SW480 (cell line): ENCODE results near the gene PGGT1B.
A peak's percentile ranks its signal among the peaks of the same experiment; 100 is the strongest.
"Not testable (repeated sequence)": the region's sequence is repeated elsewhere in the genome, so short reads cannot be mapped to it uniquely, and the experiment has no call there.

Source experiments
- DNase-seq: peaks from one replicate; pipeline ENCODE4 v3.0.0-alpha.2; 2016; ENCODE audit warnings: low spot score

Gene PGGT1B

DNA sequence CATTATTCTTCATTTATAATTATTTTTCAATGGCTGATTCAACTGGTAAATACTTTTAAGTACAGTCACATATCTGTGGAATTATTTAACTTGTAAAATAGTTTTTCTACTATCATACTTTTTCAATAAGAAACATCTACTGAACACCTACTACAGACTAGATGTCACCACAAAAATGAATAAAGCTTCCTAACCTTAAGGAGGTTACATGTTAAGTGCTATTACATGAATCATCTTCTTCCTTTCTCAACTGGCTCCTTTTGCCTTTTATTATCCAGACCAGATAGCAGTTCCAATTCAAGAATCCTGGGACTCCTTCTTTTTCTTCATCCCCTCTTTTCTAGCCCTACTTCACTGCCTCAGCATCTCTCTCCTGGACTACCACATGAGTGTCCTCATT is 4.7 kb downstream of the PGGT1B start:
- DNase-seq = no peak

DNA sequence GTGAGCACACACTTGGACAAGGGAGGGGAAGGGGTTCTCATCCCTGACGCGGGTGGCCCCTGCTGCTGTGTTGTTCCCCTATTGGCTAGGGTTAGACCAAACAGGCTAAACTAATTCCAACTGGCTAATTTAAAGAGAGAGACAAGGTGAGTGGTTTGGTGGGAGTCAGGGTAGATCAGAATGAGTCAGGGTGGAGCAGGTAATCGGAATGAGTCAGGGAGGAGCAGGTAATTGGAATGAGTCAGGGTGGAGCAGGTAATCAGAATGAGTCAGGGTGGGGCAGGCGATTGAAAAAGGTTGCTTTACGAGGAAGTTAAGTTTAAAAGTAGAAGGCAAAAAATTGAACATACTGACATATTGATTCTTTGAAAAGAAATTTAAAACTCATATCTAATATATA is 13.3 kb downstream of the PGGT1B start:
- DNase-seq = not testable (repeated sequence)

DNA sequence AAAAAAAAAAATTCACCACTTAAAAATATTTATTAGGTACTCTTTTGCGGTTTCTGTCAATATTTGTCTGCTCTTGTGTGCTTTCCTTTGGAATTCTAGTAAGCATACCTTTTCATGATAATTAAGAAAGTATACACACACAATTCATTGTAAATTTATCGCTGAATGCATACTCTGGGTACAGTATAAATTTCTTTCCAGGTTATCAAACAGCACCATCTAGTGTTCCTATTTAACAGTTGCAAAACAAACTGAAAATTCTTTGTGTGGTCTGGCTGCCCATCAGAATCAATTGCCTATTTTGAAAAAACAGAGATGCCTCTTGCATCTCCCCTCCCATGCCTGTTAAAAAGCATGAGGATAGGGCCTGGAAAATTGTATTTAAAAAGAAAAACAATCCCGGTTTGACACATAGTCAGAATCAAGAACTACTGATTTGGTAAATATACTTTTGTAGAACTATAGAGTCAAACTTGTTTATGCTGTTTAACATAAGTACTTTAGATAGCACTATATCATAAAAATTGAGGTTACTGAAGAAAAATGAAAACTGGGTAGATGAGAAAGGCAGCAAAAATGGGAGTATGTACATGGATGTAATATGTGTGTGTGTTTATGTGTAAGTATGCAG is 16.2 kb downstream of the PGGT1B start:
- peak; percentile 66 for DNase-seq

DNA sequence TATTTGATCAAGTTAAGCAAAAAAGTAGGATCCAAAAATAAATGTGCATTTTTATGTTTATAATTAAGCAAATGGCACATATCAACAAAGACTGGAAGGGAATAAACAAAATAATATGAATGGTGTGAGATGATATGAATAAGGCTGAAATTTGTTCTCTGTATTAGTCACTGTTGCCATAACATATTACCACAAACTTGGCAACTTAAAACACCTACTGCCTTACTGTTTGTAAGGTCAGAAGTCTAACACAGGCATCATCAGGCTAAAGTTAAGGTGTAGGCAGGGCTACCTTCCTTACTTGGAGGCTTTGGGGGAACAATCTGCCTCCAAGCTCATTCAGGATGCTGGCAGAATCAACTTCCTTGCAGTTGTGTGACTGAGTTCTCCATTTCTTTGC is 19.3 kb downstream of the PGGT1B start:
- peak; percentile 5 for DNase-seq

DNA sequence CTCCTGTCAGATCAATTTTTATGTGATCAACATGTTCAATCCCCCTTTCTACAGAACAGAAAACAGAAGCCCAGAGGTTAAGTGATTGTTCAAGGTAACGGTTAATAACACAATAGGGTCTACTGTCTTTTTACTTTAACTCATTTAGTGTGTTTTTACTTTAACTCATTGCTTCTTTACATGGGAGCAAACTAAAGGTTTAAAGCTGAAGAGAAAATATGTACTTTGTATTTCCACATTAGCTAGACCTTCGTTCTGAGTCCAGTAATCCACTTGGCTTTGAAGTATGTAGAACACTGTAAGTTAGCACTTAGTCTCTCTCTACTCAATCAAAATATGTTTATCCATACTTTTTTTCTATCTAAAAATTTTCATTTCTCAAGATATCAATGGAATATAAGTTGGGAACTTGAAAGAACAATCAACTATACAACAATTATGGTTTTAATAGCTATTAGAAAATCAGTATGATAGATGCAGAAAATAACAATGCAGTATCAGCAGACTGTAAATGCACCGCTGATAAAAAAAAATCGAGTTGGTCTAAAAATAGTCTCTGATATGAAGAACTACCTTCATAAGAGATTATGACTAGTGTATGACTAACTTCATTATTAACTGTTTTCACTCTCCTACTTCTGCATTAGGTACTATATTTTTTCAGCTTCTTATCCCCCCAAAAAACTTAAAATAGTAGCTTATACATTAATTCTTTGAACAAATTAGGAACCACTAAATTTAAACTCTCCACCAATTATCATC is 20.6 kb downstream of the PGGT1B start:
- no peak for DNase-seq

DNA sequence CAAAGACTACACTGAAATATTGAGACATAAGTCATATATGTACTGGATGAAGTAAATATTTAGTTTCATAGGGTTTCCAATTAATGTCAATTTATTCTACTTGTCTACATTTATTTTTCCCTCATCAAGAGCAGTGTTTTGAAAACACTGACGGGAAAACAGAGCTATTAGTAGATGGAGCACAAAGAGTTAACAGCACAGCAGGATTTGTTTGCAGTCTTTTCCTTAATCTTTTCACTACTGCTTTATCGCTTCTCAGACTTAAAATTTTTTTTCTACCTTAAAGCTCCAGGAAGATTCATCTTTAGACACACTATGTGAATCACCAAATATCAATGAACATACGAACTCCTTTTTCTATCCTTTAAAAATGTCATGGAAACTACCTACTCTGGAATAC is 25.6 kb downstream of the PGGT1B start:
- no peak for DNase-seq

DNA sequence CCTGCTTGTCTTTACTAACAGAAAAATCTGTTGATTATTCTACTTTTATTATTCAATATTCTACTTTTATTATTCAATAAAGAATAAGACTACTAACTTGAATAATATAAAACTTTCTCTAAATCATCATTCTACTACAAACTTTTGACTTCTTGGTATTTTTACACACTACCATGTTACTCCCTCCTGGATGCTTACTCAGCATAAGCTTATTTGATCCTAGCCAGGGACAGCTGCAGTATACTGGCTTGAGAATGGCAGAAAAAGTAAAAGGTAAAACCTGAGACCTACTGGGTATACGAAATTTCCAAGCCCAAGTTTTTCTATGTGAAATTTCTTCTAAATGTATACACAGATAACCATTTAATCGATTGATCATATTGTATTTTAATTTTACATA is 26.1 kb downstream of the PGGT1B start:
- DNase-seq = no peak

DNA sequence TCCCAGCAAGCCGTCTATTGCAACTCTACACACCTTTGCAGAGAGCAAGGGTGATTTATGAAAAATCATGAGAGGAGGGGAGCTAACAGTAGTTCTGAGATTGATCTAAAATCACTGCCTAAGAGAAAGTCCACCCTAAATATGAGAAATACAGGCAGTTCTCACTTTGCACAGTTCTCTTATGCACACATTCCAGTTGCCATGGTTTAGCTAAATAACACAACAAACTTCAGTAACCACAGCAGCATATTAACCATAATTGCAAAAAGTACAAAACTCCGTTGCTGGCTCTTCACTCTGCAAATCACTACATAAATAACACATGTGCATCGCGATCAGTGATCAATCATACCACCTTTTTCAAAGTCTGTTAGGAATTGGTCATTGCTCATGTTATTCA is 31.1 kb downstream of the PGGT1B start:
- no peak for DNase-seq

DNA sequence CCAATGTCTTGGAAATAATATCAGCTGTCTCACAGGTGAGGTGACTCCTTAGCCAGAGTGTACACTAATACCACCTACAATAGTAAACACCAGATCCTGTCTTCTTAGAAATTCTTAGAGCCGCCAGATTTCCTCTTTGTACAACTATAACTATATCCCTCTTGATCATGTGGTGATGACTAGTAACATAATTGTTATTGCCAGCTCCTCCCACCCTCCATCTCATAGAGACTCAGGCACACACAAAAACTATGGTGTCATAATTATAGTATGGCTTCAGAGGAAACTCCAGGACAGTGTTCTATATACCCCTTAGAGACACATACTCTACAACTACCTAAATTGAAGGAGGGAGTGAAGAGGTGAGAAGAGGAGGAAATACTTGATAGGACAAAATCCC is 33.1 kb downstream of the PGGT1B start:
- no peak for DNase-seq

DNA sequence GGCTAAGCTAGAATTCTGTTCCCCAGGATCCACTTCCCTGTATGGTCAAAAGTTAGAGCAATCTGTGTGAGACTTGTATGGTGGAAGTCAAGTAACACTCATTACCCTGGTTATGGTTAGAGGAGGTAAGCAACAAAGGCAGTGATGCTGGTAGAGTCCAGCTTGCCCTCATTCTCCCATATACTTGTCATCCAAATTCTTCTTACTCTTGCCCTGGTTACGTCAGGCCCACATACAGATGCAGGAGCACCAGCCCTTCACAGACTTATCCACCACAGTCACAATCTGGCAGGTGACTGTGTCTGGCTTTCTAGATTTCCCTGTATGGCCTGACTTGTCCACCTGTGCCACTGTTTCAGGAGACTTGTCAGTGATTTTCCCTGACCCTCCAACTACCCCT is 35.4 kb downstream of the PGGT1B start:
- no peak for DNase-seq

DNA sequence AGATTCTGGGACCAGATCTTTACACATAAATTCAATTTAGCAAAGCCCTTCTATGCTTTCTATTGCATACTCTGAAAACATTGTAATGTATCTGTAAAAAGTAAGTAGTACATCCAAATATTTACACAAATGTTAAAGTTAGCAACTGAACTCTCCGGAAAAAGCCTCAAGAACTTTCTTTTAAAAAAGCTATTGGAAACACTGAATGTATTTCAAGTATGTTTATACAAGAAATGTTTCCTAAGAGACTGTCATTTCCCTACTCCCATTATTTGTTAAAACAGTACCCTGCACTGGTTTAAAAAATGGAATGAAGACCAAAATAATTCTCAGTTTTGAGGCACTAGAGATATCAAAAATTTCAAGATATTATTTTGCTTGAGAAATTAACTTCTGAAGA is 48.1 kb downstream of the PGGT1B start:
- DNase-seq = no peak

DNA sequence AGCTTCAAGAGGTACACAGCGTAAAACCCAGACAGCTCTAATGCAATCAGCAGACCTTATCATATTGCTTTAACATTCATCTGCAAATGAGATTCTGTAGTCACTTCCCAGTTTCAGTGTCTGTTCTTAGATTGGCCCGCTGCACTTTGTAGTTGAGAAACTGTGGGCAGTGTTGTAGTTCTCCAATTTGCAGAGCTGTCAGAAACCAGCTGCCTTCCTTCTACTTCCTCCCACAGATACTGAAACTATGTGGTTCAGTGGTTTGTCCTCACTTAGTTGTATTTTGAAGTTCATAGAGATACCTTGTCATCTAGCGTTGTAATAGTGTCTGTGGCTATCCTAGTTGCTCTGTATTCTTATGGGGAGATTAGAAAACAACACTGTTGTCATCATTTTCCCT is 53.4 kb downstream of the PGGT1B start:
- DNase-seq = no peak

DNA sequence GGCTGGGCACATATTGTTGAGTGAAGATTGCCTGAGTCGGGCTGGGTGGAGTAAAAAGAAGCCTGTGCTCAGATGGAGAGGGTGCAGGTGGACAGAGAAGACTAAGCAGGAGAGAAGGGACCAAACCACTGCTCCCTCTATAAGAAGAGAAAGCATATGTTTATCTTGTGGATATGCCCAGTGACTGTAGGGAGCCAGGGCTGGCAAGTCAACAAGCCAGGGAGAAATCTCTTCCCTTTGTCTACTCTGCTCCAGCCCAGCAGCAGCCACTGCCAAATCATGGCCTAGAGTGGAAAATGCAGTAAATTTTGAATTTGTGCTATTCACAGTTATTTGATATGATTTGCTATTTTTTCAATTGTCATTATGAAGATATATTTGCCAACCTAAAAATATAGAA is 59.7 kb downstream of the PGGT1B start:
- DNase-seq = no peak

DNA sequence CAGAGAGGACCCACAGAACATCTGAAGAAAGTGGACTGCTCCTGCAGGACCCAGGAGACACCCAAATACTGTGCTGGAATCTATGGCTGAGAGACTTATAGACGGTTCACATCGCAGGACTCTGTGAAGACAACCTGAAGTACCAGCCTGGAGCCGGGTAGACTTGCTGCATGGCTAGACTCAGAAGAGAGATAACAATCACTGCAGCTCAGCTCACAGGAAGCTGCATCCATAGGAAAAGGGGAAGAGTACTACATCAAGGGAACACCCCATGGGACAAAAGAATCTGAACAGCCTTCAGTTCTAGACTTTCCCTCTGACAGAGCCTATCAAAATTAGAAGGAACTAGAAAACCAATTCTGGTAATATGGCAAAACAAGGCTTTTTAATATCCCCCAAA is 66.5 kb downstream of the PGGT1B start:
- DNase-seq = no peak

DNA sequence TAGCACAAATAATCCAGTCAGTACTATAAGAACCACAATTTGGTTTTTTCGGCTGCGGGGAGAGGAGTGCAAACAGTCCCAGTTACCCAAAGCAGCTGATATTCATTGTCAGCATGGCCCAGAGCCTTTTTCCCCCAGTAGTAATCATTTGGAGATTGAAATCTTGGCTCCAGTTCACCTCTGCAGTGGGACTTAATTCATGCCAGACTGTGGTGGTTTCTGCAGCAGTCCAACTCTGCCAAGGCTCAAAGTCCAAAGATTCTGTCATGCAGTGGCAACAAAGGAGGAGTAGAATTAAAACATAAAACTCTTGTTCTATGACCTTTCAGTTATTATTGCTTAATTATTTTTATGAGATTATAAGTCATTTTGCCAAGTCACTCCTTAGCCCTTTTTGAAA is 68.0 kb downstream of the PGGT1B start:
- peak; percentile 26 for DNase-seq

DNA sequence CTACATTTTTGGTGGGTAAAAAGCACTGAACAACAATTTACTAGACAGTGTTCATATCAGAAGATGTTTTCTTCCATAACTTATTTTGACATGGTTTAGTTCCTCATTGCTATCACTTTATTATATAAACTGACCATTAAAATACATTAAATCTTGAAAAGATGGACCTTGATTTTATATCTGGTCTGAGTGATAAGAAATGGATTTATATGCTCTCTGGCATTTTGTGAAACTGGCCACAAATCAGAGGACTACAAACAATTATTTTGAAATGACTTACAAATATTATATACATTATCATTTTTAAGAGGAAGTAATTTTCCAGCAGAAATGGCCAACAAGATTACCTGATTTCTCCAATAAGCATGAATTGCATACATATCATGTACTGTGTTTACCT is 69.4 kb downstream of the PGGT1B start:
- no peak for DNase-seq

DNA sequence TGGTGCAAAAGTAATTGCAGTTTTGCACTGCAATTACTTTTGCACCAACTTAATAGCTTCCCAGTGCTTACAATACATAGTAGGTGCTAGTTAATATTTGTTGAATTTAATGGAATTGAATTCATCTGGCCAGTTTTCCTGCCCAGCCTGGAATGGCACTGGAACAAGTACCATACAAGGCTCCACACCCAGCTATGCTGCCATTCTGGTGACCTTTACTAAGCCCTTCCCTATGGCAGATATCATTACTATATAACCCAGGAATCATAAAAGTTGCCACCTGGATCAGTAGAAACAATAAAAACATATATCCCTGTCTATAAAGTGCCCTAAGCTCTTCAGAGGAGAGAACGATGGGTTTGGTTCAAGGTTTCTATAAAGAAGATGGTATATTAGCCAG is 70.6 kb downstream of the PGGT1B start:
- no peak for DNase-seq

DNA sequence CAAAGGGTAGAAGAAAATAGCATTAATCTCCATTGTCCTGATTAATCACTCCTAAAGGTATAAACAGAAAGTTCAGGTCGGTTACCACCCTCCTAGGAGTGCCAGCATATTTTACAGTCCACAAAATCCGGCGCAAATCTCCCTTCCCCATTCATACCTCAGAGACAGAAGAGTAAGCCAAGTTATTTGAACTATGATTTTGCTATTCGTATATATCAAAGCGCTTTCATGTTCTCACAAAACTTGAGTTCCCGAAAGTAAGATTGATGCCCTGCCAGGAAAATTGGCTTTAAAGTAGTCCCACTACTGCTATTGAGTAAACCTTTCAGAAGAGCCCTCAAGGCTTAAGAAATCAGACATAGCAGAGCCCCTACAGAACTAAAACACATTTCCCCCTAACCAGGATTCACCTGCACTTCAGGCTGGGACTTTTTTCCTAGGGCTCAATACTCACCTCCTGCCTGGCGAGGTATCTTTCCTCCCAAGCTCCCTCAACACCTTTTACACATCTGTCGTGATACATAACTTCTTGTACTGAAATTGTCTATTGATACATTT is 71.1 kb downstream of the PGGT1B start:
- no peak for DNase-seq

DNA sequence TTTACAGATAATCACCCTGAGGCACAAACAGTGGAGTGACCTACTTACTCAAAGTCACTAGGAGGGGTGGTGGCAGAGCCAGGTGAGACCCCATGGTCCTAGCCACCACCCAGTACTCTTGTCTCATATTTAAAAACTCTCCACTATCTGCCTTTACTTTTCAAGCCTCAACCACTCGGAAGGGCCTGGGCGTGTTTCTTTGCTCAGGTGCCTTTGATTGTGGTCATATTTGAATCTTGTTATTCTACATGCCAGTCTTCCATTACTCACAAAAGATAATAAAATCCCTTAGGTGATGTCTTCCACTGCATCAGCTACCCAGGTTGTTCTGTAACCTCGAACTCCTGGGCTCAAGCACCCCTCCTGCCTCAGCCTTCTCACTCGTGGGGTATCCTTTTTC is 72.3 kb downstream of the PGGT1B start:
- no peak for DNase-seq

DNA sequence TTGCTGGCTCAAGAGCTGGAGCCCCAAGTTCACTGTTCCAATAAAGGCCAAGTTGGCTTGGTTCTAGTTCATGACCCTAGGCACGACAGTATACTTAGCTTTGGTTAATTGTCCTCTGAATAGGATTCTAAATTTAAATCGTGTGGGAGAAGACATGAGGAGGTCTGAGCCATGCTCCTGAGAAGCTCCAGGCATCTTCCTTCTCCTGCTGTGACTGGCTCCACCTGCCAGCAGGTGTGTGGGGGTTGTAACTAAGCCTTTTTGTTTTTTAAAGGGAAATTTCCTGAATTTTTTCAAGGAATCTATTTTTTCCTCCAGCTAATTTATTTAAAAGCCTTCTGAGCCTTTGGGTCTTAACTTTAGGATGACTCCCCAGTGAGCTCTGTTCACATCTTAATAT is 72.8 kb downstream of the PGGT1B start:
- no peak for DNase-seq

DNA sequence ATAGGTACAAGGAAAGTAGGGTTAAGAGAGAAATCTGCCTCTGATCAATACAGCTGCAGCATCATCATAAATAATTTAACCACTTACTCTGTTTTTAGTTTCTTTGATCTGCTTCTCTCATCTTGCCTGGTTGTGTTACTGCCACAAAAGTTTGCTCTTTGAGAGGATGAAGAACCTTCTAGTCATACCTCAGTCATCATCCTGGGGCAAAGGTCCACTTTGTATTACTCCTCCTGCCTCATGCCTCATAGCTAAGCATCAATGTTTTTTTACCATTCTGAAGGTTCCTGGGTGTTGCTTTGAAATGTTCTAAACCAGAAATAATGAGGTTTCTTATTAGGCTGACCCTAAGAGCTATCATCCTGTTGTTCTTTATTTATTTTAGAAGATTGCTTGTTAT is 75.9 kb downstream of the PGGT1B start:
- DNase-seq = no peak

DNA sequence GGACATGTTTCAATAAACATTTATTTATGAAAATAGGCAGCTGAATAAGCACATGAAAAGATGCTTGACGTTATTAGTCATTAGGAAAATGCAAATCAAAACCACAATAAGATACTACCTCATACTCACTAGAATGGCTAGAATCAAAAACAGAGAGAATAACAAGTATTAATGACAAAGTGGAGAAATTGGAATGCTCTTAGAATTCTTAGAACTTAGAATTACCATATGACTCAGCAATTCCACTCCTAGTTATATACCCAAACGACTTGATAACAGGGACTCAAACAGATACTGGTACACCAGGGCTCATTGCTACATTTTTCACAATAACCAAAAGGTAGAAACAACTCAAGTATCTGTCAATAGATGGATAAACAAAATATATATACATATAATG is 77.9 kb downstream of the PGGT1B start:
- DNase-seq = no peak

DNA sequence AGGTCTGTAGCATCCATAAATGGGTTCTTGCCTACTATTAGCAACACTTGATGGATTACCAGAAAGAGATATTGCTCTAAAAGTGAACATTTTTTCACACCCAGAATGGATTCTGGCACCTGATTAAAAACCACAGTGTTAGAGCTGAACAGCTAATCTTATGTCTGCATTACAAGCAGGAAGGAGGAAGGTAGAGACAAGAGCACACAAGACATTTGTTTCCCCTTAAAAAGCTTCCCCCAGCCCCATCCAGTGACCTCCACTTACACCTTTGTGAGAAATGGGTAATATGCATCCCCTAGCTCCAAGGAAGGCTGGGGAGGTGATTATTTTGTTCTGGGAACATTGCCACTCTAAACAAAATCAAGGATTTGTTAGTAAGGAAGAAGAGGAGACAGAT is 80.9 kb downstream of the PGGT1B start:
- DNase-seq = no peak

DNA sequence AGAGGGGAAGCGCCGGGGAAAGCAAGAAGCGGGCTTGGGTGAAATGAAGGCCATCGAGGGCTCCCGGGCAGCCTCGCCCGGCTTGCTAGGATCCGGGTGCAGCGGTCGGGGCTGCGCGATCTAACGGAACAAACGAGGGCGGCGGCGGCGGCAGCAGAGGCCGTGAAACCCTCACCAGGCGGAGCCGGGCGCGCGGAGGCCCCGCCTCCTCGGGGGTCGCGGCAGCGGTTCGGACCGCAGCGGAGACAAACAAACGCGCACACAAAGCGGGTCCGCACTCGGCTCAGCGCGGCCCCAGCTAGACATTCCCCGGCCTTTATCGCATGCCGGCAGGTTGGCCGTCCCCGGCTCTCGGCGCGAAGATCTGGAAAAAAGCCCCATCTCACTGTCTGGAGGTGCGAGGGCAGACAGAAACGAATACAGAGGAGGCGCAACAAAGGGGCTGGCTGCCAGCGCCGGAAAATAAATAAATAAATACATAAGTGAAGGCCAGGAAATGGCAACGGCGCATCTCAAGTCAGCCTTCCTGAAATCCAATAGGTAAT is 82.4 kb downstream of the PGGT1B start:
- DNase-seq = peak; percentile 66
